Measurements from ENCODE around the gene NKD2.

GRCh38 chr5:1055896-1056610 lies 47.5 kb downstream of the NKD2 start:
- TF ChIP-seq JUNB (IDR thresholded peaks at IDR 0.05; ENCODE audit: unreplicated experiment) (no peak), CTCF (conservative IDR thresholded peaks at IDR 0.05; ENCODE audit: low read depth in 2 of 2) (no peak), POLR2AphosphoS5 (IDR thresholded peaks at IDR 0.05; ENCODE audit: low read depth) (no peak), REST (IDR thresholded peaks at IDR 0.05; ENCODE audit: unreplicated experiment) (no peak)

Data from GM23338 (cell line).